ENCODE results near the gene SP140L.
"Not testable (repeated sequence)": the region's sequence is repeated elsewhere in the genome, so short reads cannot be mapped to it uniquely, and the experiment has no call there.

The SP140L gene

DNA sequence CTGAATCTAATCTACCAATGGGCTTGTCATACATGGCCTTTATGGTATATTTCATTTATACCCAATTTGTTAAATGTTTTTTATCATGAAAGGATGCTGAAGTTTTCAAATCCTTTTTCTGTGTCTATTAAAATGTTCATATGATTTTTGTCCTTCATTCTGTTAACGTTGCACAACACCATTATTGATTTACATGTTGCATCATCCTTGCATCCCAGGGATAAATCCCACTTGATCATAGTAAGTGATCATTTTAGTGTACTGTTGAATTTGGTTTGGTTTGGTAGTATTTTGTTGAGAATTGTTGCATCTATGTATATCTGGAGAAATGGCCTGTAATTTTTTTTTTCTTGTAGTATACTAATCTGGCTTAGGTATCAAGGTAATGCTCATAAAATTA, 98.4 kb downstream of the SP140L start:
- no peak for DNase-seq

- DNase-seq = no peak
Measured at GRCh38 chr2:230429513-230429912, 102.5 kb downstream of the SP140L start.

DNA sequence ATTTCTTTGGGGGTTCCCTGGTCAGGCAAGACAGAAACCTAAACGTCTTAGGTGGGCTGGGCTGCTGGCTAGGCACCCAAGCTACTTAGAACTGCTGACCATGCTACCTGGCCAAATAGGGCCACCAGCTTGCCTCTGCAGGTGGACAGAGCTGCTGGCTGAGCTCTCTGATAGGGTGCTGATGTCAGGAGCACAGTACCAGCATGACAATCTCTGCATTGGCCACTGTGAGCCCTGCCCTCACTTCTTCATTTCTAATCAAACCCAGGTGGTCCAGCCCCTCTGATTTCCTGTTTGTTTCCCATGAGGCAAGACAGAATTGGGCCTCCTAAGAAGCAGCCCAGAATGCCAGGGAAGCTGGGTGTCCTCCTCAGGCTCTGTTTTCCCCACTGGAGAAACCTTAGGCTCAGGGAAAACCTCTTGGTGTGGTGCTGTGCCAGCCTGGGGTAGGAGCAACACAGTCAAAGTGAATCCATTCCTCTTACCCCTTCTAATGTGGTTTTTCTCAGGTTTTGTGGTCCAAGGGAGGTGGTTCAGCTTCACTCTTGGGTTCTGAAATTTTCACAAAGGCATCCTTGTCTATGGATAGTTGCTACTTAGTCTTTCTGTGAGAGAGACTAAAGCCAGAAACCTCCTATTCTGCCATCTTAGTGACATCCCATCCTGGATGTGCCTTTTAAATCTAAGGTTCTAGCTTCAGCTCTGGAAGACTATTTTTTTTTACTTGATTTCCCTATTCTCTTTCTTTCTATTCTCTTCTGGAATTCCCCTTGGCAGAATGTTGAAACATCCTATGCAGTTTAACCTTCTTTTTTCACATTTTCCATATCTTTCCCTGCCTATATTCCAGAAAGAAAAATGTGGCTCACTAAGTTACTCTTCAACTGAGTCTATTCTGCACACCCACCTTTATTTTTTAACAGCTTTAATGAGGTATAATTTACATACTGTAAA, 104.2 kb downstream of the SP140L start:
- DNase-seq = no peak

GRCh38 chr2:230434677-230435324, 107.8 kb downstream of the SP140L start:
- no peak for DNase-seq

DNA sequence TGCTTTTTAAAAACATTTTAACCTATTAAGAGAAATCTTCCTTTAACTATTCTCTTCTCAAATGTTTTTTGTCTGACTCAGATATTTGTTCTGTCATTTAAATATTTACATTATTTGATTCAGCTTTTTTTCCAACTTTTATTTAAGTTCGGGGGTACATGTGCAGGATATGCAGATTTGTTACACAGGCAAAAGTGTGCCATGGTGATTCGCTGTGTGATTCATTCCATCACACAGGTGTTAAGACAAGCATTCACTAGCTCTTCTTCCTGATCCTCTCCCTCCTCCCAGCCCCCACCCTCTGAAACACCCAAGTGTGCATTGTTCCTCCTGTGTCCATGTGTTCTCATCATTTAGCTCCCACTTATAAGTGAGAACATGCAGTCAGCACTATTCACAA, 108.4 kb downstream of the SP140L start:
- DNase-seq = no peak

DNA sequence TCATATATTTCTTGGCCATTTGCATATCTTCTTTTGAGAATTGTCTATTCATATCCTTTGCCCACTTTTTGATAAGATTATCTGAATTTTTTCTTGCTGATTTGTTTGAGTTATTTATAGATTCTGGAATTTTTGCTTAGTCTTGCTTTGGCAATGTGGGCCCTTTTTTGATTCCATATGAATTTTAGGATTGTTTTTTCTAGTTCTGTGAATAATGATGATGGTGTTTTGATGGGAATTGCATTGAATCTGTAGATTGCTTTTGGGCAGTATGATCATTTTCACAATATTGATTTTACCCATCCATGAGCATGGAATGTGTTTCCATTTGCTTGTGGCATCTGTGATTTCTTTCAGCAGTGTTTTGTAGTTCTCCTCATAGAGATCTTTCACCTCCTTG, 112.1 kb downstream of the SP140L start:
- not testable (repeated sequence) for DNase-seq

DNA sequence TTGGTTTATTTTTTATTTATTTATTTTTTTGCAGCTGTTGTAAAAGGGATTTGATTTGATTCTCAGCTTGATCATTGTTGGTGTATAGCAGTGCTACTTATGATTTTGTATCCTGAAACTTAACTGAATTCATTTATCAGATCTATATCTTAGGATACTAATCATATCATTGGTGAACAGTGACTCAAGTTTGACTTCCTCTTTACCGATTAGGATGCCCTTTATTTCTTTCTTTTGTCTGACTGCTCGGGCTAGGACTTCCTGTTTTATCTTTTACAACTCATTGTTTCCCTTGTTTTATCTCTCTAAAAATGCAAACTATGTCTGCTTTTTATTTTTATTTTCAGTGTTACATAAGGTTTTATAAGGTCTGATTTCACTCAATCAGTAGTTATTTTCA, 112.6 kb downstream of the SP140L start:
- no peak for DNase-seq

DNA sequence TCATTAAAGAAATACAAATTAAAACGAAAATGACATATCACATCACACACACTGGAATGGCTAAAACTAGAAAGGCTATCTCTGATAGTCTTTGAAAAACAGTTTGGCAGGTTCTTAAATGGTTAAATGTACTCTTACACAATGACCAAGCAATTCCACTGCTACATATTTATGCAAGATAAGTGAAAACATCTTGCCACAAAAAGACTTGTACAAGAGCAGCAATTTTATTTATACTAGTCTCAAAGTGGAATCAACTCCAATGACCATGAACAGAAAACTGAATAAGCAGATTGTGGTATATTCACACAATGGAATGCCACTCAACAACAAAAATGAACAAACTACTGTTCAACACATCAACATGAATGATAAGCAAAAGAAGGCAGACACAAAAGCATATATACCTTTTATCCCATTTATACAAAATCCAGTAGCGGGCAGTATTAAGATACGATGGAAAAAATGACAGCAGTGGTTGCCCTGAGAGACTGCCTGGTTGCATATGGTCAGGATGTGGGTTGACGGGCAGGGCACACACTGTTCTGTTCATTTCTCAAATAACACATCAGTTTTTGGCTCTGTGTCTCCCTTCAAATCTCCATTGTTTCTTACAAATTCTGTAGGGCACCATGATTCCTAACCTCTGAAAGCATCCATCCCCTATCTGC, 114.4 kb downstream of the SP140L start:
- no peak for DNase-seq

- no peak for DNase-seq
Measured at GRCh38 chr2:230443541-230443940, 116.5 kb downstream of the SP140L start.

GRCh38 chr2:230444832-230445231, 117.8 kb downstream of the SP140L start:
- no peak for DNase-seq

GRCh38 chr2:230447036-230447435, 120.0 kb downstream of the SP140L start:
- no peak for DNase-seq

DNA sequence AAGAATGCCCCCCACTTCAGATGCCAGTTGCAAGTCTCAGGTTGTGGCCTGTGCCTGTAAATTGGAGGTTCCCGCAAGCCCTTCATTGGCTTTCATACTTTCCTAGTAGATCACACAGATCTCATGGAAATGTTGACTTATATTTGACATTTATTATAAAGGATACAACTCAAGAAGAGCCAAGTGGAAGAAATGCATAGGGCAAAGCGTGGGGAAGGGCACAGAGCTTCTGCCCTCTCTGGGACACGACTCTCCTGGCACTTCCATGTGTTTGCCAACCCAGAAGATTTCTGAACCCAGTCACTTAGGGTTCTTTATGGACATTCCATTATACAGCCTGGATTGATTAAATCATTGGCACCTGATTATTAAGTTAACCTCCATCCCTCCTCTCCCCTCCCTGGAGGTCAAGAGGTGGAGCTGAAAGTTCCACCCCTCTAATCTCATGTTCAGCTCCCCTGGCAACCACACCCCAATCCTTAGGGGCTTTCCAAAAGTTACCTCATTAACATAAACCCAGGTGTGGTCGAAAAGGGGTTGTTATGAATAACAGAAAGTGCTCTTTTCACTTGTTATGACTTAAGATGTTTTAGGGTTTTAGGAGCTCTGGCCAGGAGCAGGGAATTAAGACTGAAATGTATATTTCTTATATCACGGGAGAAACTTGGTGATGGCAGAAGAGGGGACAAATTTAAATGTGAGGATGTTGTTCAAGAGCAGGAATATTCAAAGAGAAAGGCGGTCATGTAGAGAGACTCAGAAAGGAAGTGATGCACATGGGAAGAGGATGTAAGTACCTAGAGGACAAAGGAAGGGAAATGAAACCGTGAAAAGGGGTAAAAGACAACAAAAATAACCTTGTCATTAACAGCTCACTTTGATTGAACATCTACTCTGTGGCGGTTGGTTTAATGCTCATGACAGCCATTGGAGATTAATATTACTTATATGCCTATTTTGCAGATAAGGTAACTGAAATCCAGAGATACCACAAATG, 120.8 kb downstream of the SP140L start:
- no peak for DNase-seq

GRCh38 chr2:230449901-230450467, 123.0 kb downstream of the SP140L start:
- DNase-seq = no peak

DNA sequence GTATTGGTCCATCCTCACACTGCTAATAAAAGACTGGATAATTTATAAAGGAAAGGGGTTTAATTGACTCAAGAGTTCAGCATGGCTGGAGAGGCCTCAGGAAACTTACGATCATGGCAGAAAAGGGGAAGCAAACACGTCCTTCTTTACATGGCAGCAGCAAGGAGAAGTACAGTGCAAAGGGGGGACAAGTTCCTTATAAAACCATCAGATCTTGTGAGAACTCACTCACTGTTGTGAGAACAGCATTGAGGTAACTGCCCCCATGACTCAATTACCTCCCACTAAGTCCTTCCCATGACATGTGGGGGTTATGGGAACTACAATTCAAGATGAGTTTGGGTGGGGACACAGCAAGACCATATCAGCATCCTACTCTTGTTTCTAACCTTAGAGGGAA, 126.0 kb downstream of the SP140L start:
- no peak for DNase-seq
